ENCODE data around the gene HSPA12B.
A peak's percentile ranks its signal among the peaks of the same experiment; 100 is the strongest.

HSPA12B gene

DNA sequence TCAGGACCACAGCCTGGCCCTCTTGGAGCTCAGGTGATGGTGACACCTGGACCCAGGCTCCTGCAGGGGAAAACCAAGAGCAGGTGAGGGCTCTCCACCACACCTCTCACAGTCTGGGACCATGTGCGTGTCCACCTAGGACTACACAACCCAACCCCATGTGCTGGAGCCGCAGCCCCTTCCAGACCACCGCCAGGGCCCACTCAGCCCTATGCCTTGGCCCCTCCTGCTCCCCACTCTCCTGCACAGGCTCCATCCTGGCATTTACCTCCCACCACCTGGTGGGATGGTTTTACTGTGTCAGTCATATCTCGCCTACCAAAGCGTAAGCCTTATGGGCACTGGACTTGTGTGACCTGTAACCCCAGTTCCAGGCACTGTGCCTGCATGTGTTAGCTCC is 37.6 kb upstream of the HSPA12B start:
- Histone ChIP-seq H3K27me3 (replicated peaks; ENCODE audit: control insufficient read depth, insufficient read depth, low read length) (no peaks in the 10 kb centered on the region), H3K4me3 (replicated peaks; ENCODE audit: low read depth, low read length) (no peak overlapping the region), H3K36me3 (ENCODE audit: control insufficient read depth, insufficient read depth, low read length) (no peaks in the 10 kb centered on the region)
- no peak for DNase-seq (ENCODE audit: extremely low read depth, insufficient read length)
- TF ChIP-seq, protein P1, sequence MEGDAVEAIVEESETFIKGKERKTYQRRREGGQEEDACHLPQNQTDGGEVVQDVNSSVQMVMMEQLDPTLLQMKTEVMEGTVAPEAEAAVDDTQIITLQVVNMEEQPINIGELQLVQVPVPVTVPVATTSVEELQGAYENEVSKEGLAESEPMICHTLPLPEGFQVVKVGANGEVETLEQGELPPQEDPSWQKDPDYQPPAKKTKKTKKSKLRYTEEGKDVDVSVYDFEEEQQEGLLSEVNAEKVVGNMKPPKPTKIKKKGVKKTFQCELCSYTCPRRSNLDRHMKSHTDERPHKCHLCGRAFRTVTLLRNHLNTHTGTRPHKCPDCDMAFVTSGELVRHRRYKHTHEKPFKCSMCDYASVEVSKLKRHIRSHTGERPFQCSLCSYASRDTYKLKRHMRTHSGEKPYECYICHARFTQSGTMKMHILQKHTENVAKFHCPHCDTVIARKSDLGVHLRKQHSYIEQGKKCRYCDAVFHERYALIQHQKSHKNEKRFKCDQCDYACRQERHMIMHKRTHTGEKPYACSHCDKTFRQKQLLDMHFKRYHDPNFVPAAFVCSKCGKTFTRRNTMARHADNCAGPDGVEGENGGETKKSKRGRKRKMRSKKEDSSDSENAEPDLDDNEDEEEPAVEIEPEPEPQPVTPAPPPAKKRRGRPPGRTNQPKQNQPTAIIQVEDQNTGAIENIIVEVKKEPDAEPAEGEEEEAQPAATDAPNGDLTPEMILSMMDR (IDR thresholded peaks at IDR 0.05; ENCODE audit: insufficient read depth, low read length, poor library complexity, severe bottlenecking) = no peak

DNA sequence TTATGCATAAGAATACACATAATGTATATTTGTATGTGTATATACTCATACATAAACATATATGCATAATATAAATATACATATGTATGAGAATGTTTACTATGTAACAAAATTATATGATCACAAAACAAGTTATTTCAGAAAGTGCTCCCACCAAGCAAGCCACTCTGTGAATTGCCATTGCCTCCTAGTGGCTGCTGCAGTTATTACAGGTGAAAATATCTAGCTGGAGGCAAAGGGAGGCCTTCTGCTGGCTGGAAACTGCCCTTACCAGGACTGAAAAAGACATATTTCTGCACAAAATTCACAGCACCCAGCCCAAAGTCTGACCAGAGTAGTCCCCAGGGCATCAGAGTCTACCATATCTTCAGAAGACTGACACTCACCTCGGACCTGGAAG is 36.3 kb upstream of the HSPA12B start:
- Histone ChIP-seq H3K4me3 (replicated peaks; ENCODE audit: low read depth, low read length) (no peak overlapping the region), H3K27me3 (replicated peaks; ENCODE audit: control insufficient read depth, insufficient read depth, low read length) (no peaks in the 10 kb centered on the region), H3K36me3 (ENCODE audit: control insufficient read depth, insufficient read depth, low read length) (no peaks in the 10 kb centered on the region)
- TF ChIP-seq, protein P1 (IDR thresholded peaks at IDR 0.05; ENCODE audit: insufficient read depth, low read length, poor library complexity, severe bottlenecking) = peak; percentile 48
- DNase-seq (ENCODE audit: extremely low read depth, insufficient read length) = no peak

DNA sequence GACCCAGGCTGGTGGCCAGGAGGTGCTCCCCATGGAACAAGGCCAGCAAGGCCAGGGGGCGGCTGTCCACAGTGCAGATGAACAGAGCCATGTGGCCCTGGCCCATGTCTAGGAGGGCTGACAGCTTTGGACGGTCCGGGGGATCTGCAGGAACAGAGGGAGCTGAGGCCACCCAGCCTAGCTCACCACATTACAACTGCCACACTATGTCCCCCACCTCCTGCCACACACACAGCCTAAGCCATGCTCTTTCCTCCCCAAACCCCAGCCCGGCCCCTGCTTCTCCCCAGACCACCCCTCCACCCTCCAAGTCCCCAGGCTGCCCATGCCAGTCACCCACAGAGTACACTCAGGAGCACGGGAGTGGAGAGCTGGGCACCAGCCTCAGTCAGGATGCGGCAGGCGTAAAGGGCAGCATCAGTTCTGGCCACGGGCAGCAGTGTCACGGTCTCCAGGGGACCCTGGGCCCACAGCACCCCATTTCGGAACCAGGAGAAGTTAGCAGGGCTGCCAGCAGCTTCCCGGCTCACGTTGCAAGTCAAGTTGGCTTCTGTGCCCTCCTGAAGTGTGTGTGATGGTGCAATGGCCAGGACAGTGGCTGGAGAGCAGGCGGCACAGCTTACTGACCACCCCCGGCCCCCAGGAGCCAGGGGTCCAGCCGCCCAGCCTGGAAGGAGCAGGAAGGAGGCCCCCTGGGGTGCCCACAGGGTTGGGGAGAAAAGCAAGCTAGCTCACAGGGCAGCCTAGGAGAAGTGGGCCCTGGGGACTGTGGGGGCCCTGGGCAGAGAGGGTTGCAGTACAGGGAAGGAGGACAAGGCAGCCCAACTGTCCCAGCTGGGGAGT is 35.5 kb upstream of the HSPA12B start:
- Histone ChIP-seq H3K36me3 (ENCODE audit: control insufficient read depth, insufficient read depth, low read length) (no peaks in the 10 kb centered on the region), H3K4me3 (replicated peaks; ENCODE audit: low read depth, low read length) (no peak overlapping the region), H3K27me3 (replicated peaks; ENCODE audit: control insufficient read depth, insufficient read depth, low read length) (no peaks in the 10 kb centered on the region; the same call in none of the 2 replicates)
- TF ChIP-seq, protein P1 (IDR thresholded peaks at IDR 0.05; ENCODE audit: insufficient read depth, low read length, poor library complexity, severe bottlenecking) = no peak
- DNase-seq (ENCODE audit: extremely low read depth, insufficient read length) = no peak

DNA sequence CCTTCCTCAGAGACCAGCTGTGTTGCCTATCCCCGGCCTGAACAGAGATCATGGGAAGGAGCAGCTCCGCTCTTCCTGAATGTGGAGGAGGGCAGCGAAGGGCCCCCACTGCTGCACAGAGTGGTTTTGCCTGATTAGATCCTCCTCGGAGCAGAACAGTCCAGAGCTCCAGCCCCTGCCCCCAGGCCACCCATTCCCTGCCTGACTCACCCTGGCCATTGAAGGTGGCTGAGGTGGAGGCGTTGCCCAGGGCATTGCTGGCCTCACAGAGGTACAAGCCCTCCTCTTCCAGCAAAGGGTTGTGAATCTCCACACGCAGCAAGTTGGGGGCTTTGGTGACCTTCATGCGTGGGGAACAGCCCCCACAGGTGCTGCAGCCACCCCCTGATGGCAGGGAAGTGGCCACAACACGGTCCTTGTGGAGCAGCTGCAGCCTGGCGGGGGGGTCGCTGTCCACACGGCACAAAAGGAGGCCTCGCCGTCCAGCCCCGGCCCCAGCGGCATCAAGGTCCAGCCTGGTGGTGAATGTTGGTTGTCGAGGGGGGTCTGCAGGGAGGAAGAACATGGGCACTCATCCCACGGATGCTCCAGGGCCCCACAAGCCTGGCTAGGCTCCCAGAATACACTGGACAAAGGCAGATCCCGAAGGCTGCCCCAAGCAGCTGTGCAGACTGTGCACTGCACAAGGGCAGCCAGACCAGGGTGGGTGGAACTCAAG is 34.7 kb upstream of the HSPA12B start:
- Histone ChIP-seq H3K27me3 (replicated peaks; ENCODE audit: control insufficient read depth, insufficient read depth, low read length) (no peaks in the 10 kb centered on the region; the same call in none of the 2 replicates), H3K4me3 (replicated peaks; ENCODE audit: low read depth, low read length) (no peak overlapping the region), H3K36me3 (ENCODE audit: control insufficient read depth, insufficient read depth, low read length) (no peaks in the 10 kb centered on the region)
- TF ChIP-seq, protein P1 (IDR thresholded peaks at IDR 0.05; ENCODE audit: insufficient read depth, low read length, poor library complexity, severe bottlenecking) = no peak
- no peak for DNase-seq (ENCODE audit: extremely low read depth, insufficient read length)

DNA sequence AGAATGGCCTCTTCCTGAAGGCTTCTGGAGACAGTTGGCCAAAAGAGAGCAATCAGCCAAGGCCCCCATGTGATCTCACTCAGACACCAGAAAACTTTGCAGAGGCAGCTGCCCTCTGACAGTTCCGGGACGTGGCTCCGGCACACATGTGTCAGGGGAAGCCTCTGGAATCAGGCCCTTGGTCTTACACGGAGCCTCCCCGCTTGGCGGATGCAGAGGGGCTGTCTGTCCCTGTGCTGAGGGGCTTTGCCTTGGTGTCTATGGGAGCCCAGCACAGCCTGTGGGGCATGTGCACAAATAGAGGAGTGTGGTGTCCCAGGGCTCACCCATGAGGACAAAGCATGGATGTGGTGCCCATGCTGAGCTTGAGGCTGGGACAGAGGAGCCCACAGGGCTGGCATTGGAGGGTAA is 33.9 kb upstream of the HSPA12B start:
- no peaks in the 10 kb centered on the region for H3K36me3 ChIP-seq (ENCODE audit: control insufficient read depth, insufficient read depth, low read length)
- TF ChIP-seq, protein P1 (IDR thresholded peaks at IDR 0.05; ENCODE audit: insufficient read depth, low read length, poor library complexity, severe bottlenecking) = no peak
- no peak for DNase-seq (ENCODE audit: extremely low read depth, insufficient read length)
- H3K4me3 ChIP-seq (replicated peaks; ENCODE audit: low read depth, low read length) = no peak overlapping the region
- no peaks in the 10 kb centered on the region; the same call in none of the 2 replicates for H3K27me3 ChIP-seq (replicated peaks; ENCODE audit: control insufficient read depth, insufficient read depth, low read length)
